ENCODE measurements around the gene PRSS3. TPM values are rescaled to one million over a fixed set of nuclear protein-coding genes. Genes with fewer than 3 reads are reported as not detected.

PRSS3 gene
- total RNA-seq, 1 experiment from 2014 or later: 66.3 TPM

DNA sequence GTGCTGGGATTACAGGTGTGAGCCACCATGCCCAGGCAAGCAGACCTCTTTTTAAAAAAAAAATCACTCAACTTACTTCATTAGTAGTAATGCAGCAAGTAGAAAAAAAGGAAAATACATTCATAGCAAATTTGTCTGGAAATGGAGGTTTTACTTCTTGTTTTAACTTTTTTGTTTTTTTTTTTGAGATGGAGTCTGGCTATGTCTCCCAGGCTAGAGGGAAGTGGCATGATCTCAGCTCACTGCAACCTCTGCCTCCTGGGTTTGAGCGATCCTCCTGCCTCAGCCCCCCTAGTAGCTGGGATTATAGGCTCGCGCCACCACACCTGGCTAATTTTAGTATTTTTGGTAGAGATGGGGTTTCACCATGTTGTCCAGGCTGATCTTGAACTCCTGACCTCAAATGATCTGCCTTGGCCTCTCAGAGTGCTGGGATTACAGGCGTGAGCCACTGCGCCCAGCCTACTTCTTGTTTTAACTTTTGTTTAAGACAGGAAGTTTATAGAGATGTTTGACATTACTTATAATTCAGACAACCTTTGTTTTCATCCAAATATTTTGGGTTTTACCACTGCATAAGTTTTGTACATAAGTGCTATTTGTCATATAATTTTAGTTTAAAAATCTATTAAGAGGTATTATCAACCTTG is 48.1 kb downstream of the PRSS3 start:
- RAD21 ChIA-PET (ENCODE audit: low non-redundant PET in 1 of 2, low total read pairs in 2 of 2, uncharacterized antibody in 2 of 2, unreplicated experiment in 2 of 2): no interaction called here
- no TSS peak for BruUV-seq (replicated peaks)
- CTCF ChIA-PET: no interaction called here
- Histone ChIP-seq H3K4me1 (ENCODE audit: control insufficient read depth in 1 of 2, insufficient read depth in 2 of 2, low read length in 2 of 2) (peaks cover 5% of the 10 kb centered on the region in 2 experiments; a peak in 2 of 4 replicates), H3K36me3 (ENCODE audit: control insufficient read depth in 1 of 2, insufficient read depth in 2 of 2, low read length in 2 of 2) (no peaks in the 10 kb centered on the region), H3K9me3 (ENCODE audit: control insufficient read depth in 1 of 2, insufficient read depth in 1 of 2, low read depth in 1 of 2, low read length in 2 of 2) (no peaks in the 10 kb centered on the region), H4K20me1 (ENCODE audit: insufficient read depth) (peaks cover 23% of the 10 kb centered on the region), H3K27me3 (ENCODE audit: insufficient read depth, low read length) (no peaks in the 10 kb centered on the region), H3K9ac (ENCODE audit: low read length) (no peak overlapping the region), H3K9me2 (ENCODE audit: insufficient read depth) (no peaks in the 10 kb centered on the region), H3K4me3 (replicated peaks in 1 of 2; ENCODE audit: low read depth in 1 of 2, low read length in 2 of 2) (no peak overlapping the region), H3K79me2 (ENCODE audit: insufficient read depth, low read length) (peaks cover 98% of the 10 kb centered on the region), H2AFZ (ENCODE audit: low read depth, low read length, poor library complexity, severe bottlenecking) (no peak overlapping the region), H3K4me2 (ENCODE audit: low read length) (no peak overlapping the region), H3K27ac (ENCODE audit: low read depth, low read length) (no peak overlapping the region)
- TF ChIP-seq RAD21 (IDR thresholded peaks at IDR 0.05; ENCODE audit: low read depth): no peak
- TF ChIP-seq, protein P1, sequence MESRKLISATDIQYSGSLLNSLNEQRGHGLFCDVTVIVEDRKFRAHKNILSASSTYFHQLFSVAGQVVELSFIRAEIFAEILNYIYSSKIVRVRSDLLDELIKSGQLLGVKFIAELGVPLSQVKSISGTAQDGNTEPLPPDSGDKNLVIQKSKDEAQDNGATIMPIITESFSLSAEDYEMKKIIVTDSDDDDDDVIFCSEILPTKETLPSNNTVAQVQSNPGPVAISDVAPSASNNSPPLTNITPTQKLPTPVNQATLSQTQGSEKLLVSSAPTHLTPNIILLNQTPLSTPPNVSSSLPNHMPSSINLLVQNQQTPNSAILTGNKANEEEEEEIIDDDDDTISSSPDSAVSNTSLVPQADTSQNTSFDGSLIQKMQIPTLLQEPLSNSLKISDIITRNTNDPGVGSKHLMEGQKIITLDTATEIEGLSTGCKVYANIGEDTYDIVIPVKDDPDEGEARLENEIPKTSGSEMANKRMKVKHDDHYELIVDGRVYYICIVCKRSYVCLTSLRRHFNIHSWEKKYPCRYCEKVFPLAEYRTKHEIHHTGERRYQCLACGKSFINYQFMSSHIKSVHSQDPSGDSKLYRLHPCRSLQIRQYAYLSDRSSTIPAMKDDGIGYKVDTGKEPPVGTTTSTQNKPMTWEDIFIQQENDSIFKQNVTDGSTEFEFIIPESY (IDR thresholded peaks at IDR 0.05; ENCODE audit: extremely low read depth, insufficient replicate concordance, low read length): no peak
- no peak for TF ChIP-seq ZFX (IDR thresholded peaks at IDR 0.05)
- no peak for DNase-seq (ENCODE audit: low read depth, low spot score)
- no peak for ATAC-seq
- POLR2A ChIA-PET: no interaction called here
- intact Hi-C loops (cut with micrococcal nuclease): no loop called here

DNA sequence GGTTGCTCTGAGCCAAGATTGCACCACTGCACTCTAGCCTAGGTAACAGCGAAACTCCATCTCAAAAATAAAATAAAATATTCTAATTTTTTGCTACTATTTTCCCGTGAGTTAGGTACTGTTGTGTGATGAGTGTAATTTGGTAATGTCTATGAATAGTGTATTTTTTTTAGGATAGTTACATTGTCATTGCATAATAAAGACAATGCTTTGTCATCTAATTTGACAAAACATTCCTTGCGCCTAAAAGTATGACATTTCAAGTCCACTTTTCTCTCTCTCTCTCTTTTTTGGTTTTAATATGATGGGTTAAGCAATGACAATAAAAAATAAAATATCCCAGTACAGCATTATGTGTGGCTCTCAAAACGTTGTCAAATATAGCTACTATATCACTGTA is 50.9 kb downstream of the PRSS3 start:
- no peak for ATAC-seq
- H3K9me2 ChIP-seq (ENCODE audit: insufficient read depth): no peaks in the 10 kb centered on the region
- H3K27me3 ChIP-seq (ENCODE audit: insufficient read depth, low read length): no peaks in the 10 kb centered on the region
- ChIA-PET RAD21 (ENCODE audit: low non-redundant PET in 1 of 2, low total read pairs in 2 of 2, uncharacterized antibody in 2 of 2, unreplicated experiment in 2 of 2) (no interaction called here), POLR2A (no interaction called here), CTCF (interaction anchor here (1.5 kb wide), 1 partner anchor 32 kb away, joined by 4 read pairs; no protein-coding TSS in a partner anchor)
- H3K27ac ChIP-seq (ENCODE audit: low read depth, low read length): no peak overlapping the region
- H3K79me2 ChIP-seq (ENCODE audit: insufficient read depth, low read length): peaks cover 98% of the 10 kb centered on the region
- no peaks in the 10 kb centered on the region for H3K9me3 ChIP-seq (ENCODE audit: control insufficient read depth in 1 of 2, insufficient read depth in 1 of 2, low read depth in 1 of 2, low read length in 2 of 2)
- DNase-seq (ENCODE audit: low read depth, low spot score): no peak
- H2AFZ ChIP-seq (ENCODE audit: low read depth, low read length, poor library complexity, severe bottlenecking): no peak overlapping the region
- no peak overlapping the region for H3K4me2 ChIP-seq (ENCODE audit: low read length)
- no TSS peak for BruUV-seq (replicated peaks)
- H4K20me1 ChIP-seq (ENCODE audit: insufficient read depth): peaks cover 18% of the 10 kb centered on the region
- intact Hi-C loops (cut with micrococcal nuclease): no loop called here
- no peak overlapping the region for H3K4me3 ChIP-seq (replicated peaks in 1 of 2; ENCODE audit: low read depth in 1 of 2, low read length in 2 of 2)
- H3K36me3 ChIP-seq (ENCODE audit: control insufficient read depth in 1 of 2, insufficient read depth in 2 of 2, low read length in 2 of 2): no peaks in the 10 kb centered on the region
- no peak overlapping the region for H3K9ac ChIP-seq (ENCODE audit: low read length)
- H3K4me1 ChIP-seq (ENCODE audit: control insufficient read depth in 1 of 2, insufficient read depth in 2 of 2, low read length in 2 of 2): peaks cover 5 to 16% of the 10 kb centered on the region in 2 experiments; a peak in 3 of 4 replicates
- TF ChIP-seq POLR2AphosphoS5 (IDR thresholded peaks at IDR 0.05; ENCODE audit: low read depth, low read length): no peak
- TF ChIP-seq CBX3 (IDR thresholded peaks at IDR 0.05; ENCODE audit: low read depth): no peak
- no peak for TF ChIP-seq SRF (IDR thresholded peaks at IDR 0.05; ENCODE audit: low read depth)
- TF ChIP-seq ZFX (IDR thresholded peaks at IDR 0.05): no peak
- no peak for TF ChIP-seq SIN3A (IDR thresholded peaks at IDR 0.05; ENCODE audit: low read depth)
- TF ChIP-seq ZNF274 (IDR thresholded peaks at IDR 0.05; ENCODE audit: low read depth, low read length): no peak
- no peak for TF ChIP-seq FOSL1 (IDR thresholded peaks at IDR 0.05; ENCODE audit: low read depth)
- TF ChIP-seq, protein P2, sequence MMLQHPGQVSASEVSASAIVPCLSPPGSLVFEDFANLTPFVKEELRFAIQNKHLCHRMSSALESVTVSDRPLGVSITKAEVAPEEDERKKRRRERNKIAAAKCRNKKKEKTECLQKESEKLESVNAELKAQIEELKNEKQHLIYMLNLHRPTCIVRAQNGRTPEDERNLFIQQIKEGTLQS (IDR thresholded peaks at IDR 0.05): no peak
- no peak for TF ChIP-seq EZH2phosphoT487 (IDR thresholded peaks at IDR 0.05; ENCODE audit: borderline replicate concordance)
- TF ChIP-seq EZH2 (IDR thresholded peaks at IDR 0.05): no peak
- TF ChIP-seq CEBPB (IDR thresholded peaks at IDR 0.05; ENCODE audit: low read depth): no peak
- no peak for TF ChIP-seq POLR2A (IDR thresholded peaks at IDR 0.05; ENCODE audit: borderline replicate concordance, extremely low read depth, insufficient read depth, insufficient read length)
- TF ChIP-seq YY1 (IDR thresholded peaks at IDR 0.05; ENCODE audit: extremely low read depth, insufficient replicate concordance, low read depth, low read length): no peak
- no peak for TF ChIP-seq JUND (IDR thresholded peaks at IDR 0.05)
- no peak for TF ChIP-seq TCF7L2 (IDR thresholded peaks at IDR 0.05; ENCODE audit: borderline replicate concordance, extremely low read depth, insufficient read depth, insufficient read length)
- TF ChIP-seq, protein P3, sequence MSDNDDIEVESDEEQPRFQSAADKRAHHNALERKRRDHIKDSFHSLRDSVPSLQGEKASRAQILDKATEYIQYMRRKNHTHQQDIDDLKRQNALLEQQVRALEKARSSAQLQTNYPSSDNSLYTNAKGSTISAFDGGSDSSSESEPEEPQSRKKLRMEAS (IDR thresholded peaks at IDR 0.05): no peak
